ENCODE results near the gene MYL9. TPM values are rescaled to one million over a fixed set of nuclear protein-coding genes. Genes with fewer than 3 reads are reported as not detected.
A peak's percentile ranks its signal among the peaks of the same experiment; 100 is the strongest.

Gene MYL9
- total RNA-seq, 6 experiments from 2014 or later = 1,181 to 1,631 (median 1,227) TPM

DNA sequence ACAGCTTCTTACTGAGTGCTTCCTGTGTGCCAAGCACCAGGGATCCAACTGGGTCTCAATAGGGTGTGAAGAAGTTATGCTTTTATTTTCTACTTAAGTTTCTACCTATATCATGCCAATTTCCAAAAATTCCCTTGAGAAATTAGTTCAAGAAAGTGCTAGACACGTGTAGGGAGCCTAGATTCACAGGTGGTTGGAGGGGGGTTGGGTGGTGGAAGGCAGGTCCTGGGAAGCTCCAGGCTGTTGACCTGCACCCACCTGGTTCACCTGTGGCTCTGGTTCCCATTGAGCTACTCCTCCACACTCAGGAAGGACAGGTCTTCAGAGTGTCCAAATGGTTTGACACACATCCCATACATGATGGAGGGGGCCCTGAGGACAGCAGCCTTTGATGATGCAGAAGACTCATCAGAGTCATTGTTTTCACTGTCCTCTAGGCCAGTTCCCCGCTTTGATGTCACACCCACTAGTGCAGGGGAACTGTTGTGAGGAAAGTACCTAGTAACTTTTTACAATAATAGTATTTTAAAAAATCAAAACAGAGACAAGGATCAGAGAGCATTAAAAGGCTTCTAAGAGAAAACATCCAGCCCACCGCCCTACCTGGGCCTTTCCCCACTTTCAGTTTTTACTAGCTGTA lies 39.8 kb upstream of the MYL9 start:
- Mint-ChIP-seq H3K36me3 (ENCODE audit: low read depth) (peaks cover 42% of the 10 kb centered on the region), H3K27ac (peak overlapping the region; percentile 18; the same call in 1 of the 2 replicates), H3K4me1 (ENCODE audit: low read depth) (peaks cover 57% of the 10 kb centered on the region), H3K9me3 (no peaks in the 10 kb centered on the region), H3K4me3 (no peak overlapping the region), H3K27me3 (ENCODE audit: insufficient read depth) (no peaks in the 10 kb centered on the region)
- TF ChIP-seq, protein P1, sequence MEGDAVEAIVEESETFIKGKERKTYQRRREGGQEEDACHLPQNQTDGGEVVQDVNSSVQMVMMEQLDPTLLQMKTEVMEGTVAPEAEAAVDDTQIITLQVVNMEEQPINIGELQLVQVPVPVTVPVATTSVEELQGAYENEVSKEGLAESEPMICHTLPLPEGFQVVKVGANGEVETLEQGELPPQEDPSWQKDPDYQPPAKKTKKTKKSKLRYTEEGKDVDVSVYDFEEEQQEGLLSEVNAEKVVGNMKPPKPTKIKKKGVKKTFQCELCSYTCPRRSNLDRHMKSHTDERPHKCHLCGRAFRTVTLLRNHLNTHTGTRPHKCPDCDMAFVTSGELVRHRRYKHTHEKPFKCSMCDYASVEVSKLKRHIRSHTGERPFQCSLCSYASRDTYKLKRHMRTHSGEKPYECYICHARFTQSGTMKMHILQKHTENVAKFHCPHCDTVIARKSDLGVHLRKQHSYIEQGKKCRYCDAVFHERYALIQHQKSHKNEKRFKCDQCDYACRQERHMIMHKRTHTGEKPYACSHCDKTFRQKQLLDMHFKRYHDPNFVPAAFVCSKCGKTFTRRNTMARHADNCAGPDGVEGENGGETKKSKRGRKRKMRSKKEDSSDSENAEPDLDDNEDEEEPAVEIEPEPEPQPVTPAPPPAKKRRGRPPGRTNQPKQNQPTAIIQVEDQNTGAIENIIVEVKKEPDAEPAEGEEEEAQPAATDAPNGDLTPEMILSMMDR (IDR thresholded peaks at IDR 0.05) = no peak
- DNase-seq = no peak

DNA sequence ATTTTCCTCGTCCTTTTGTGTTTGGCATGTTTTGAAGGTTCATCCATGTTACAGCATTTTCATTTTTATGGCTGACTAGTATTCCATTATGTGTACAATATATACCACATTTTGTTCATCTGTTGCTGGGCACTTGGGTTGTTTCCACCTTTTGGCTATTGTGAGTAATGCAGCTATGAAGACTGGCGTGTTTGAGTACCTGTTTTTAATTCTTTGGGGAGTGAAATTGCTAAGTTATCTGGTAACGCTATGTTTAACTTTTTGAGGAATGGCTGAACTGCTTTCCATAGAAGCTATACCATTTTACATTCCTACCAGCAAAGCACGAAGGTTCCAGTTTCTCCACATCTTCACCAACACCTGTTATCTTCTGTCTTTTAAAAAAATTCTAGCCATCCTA lies 37.0 kb upstream of the MYL9 start:
- no peaks in the 10 kb centered on the region for H3K27me3 Mint-ChIP-seq (ENCODE audit: insufficient read depth)
- H3K4me1 Mint-ChIP-seq (ENCODE audit: low read depth) = peaks cover 38% of the 10 kb centered on the region
- H3K36me3 Mint-ChIP-seq (ENCODE audit: low read depth) = peaks cover 52% of the 10 kb centered on the region
- H3K9me3 Mint-ChIP-seq = no peaks in the 10 kb centered on the region
- 0 out of 2 replicates have a peak overlapping the region, but pooled peaks have one; percentile 26 for H3K27ac Mint-ChIP-seq
- TF ChIP-seq, protein P1 (IDR thresholded peaks at IDR 0.05) = peak; percentile 50
- DNase-seq = no peak
- H3K4me3 Mint-ChIP-seq = no peak overlapping the region

DNA sequence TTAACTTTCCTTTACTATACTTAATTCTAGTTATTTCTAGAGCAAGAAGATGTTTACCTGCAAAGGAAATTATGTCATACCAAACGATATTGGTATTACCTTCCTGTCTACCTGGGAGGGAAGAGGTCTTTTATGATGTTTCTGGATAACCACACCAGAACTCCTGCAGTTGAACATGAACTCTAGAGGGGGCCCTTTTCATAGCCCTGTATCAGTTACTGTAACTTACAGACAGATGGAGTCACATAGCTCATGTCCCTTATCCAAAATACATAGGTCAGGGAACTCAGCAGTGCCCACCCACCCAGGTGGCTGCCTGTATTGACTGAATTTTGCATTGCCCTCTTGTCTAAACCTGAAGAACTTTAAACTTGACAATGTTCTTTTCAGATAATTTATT lies 35.1 kb upstream of the MYL9 start:
- H3K36me3 Mint-ChIP-seq (ENCODE audit: low read depth) = peaks cover 36% of the 10 kb centered on the region
- peaks cover 22% of the 10 kb centered on the region for H3K4me1 Mint-ChIP-seq (ENCODE audit: low read depth)
- peak; percentile 10 for DNase-seq
- no peaks in the 10 kb centered on the region for H3K9me3 Mint-ChIP-seq
- H3K4me3 Mint-ChIP-seq = no peak overlapping the region
- no peaks in the 10 kb centered on the region for H3K27me3 Mint-ChIP-seq (ENCODE audit: insufficient read depth)
- H3K27ac Mint-ChIP-seq = no peak overlapping the region; the same call in 1 of the 2 replicates
- TF ChIP-seq, protein P1 (IDR thresholded peaks at IDR 0.05) = peak; percentile 65

DNA sequence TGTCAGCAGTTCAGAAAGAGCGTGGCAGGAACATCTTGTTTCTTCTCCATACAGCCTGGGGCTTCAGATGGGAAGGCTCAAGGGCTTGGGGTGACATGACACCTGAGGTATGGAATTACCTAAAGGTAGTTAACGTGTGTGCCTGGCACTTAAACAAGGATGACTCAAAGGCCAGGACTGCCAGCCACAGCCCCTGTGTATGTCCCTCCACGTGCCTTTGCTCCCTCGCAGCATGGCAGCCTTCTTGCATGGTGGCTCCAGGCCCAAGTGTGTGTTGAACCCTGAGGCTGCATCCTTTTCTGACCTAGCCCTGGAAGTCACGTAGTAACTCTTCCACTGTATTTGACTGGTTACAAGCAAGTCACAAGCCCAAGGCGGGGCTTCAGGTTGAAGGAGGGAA lies 33.6 kb upstream of the MYL9 start:
- no peak for DNase-seq
- TF ChIP-seq, protein P1 (IDR thresholded peaks at IDR 0.05) = no peak
- Mint-ChIP-seq H3K4me3 (no peak overlapping the region), H3K4me1 (ENCODE audit: low read depth) (peaks cover 12% of the 10 kb centered on the region), H3K27me3 (ENCODE audit: insufficient read depth) (no peaks in the 10 kb centered on the region; the same call in 1 of the 2 replicates), H3K36me3 (ENCODE audit: low read depth) (peaks cover 38% of the 10 kb centered on the region), H3K27ac (no peak overlapping the region), H3K9me3 (no peaks in the 10 kb centered on the region)

DNA sequence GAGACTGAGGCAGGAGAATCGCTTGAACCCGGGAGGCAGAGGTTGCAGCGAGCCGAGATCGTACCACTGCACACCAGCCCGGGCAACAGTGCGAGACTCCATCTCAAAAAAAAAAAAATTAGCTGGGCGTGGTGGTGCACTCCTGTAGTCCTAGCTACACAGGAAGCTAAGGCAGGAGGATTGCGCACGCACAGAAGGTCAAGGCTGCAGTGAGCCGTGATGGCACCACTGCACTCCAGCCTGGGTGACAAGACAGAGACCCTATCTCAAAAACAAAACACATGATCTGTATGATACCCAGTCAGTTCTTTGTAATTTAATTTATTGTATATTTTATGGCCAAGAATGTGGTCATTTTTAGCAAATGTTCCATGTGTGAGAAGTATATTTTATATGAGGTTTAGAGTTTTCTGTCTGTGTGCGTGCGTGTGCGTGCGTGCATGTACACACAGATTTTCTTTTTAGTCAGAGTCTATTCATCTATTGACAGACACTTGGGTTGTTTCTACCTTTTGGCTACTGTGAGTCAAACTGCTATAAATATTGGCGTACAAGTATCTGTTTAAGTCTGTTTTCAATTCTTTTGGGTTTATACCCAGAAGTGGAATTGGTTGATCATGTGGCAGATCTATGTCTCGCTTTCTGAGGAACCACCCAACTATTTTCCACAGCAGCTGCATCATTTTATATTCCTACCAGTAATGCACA lies 22.2 kb upstream of the MYL9 start:
- H3K4me1 Mint-ChIP-seq (ENCODE audit: low read depth) = peaks cover 48% of the 10 kb centered on the region
- TF ChIP-seq, protein P1 (IDR thresholded peaks at IDR 0.05) = no peak
- DNase-seq = no peak
- peaks cover 4% of the 10 kb centered on the region for H3K27me3 Mint-ChIP-seq (ENCODE audit: insufficient read depth)
- peaks cover 29% of the 10 kb centered on the region for H3K36me3 Mint-ChIP-seq (ENCODE audit: low read depth)
- H3K27ac Mint-ChIP-seq = peak overlapping the region; percentile 85; the same call in 1 of the 2 replicates
- H3K9me3 Mint-ChIP-seq = no peaks in the 10 kb centered on the region
- H3K4me3 Mint-ChIP-seq = no peak overlapping the region
